ENCODE measurements around the gene CPM. TPM values are rescaled to one million over a fixed set of nuclear protein-coding genes. Genes with fewer than 3 reads are reported as not detected.

CPM gene
- total RNA-seq, 2 experiments from 2014 or later, result 3.0 to 5.8 TPM

DNA sequence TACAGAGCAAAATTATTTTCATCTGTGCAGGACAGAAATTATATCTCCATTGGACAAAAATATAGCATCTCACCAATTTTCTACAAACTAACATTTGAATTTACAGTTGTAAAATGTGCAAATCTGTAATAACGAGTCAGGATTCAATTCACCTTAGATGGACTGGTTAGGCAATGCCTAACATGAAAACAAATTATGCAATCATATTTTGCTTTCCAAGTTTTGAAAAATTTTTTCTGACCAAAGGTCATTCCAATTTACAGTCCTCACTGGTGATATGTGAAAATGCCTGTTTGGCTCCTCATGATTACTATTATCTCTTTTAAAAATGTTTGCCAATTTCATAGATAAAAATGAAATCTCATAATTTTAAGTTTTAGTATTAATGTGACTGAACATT is 6.5 kb upstream of the CPM start:
- H3K27me3 Mint-ChIP-seq, result peaks cover 28% of the 10 kb centered on the region
- H3K4me1 Mint-ChIP-seq (ENCODE audit: low read depth), result peaks cover 3% of the 10 kb centered on the region
- no peak overlapping the region for H3K4me3 Mint-ChIP-seq
- ATAC-seq (no peak), DNase-seq (no peak)
- ChIA-PET CTCF (no interaction called here), POLR2A (no interaction called here)
- H3K9me3 Mint-ChIP-seq, result no peaks in the 10 kb centered on the region
- intact Hi-C loops (cut with micrococcal nuclease), result no loop called here
- H3K36me3 Mint-ChIP-seq (ENCODE audit: low read depth), result no peaks in the 10 kb centered on the region
- TF ChIP-seq CTCF (IDR thresholded peaks at IDR 0.05), result no peak
- no peak overlapping the region for H3K27ac Mint-ChIP-seq

DNA sequence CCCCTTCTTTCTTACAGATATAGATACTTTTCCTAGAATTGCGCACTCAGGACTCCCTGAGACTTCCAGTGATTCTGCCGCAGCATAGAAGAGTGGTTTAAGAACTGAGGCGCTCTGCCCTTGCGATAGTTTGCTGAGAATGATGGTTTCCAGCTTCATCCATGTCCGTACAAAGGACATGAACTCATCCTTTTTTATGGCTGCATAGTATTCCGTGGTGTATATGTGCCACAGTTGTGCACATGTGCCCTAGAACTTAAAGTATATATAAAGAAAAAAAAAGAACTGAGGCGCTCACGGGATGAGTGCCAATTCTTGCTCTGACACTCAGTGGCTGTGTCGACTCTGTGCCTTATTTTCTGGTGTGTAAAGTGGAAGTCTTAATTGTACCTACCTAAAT is 1.4 kb upstream of the CPM start:
- intact Hi-C loops (cut with micrococcal nuclease), result no loop called here
- ChIA-PET CTCF (no interaction called here), POLR2A (interaction anchor here (0.7 kb wide), 2 partner anchors 23 to 161 kb away, joined by 3 to 4 read pairs; no protein-coding TSS in a partner anchor)
- ATAC-seq, result no peak
- Mint-ChIP-seq H3K27me3 (peaks cover 31% of the 10 kb centered on the region), H3K9me3 (peaks cover 2% of the 10 kb centered on the region), H3K4me1 (ENCODE audit: low read depth) (peaks cover 22% of the 10 kb centered on the region), H3K27ac (no peak overlapping the region), H3K4me3 (no peak overlapping the region), H3K36me3 (ENCODE audit: low read depth) (no peaks in the 10 kb centered on the region)
- no peak for TF ChIP-seq CTCF (IDR thresholded peaks at IDR 0.05)
- no peak for DNase-seq

GRCh38 chr12:68932128-68932960 is 627 bp downstream of the CPM start:
- peak; percentile 31 for ATAC-seq
- Mint-ChIP-seq H3K27me3 (peaks cover 34% of the 10 kb centered on the region), H3K4me1 (ENCODE audit: low read depth) (peaks cover 22% of the 10 kb centered on the region), H3K36me3 (ENCODE audit: low read depth) (peaks cover 4% of the 10 kb centered on the region), H3K9me3 (peaks cover 6% of the 10 kb centered on the region), H3K4me3 (peak overlapping the region; percentile 68), H3K27ac (no peak overlapping the region)
- DNase-seq, result peak; percentile 44
- intact Hi-C loops (cut with micrococcal nuclease), result no loop called here
- POLR2A ChIA-PET, result interaction anchor here (1.5 kb wide), 1 partner anchor 51 kb away, joined by 3 read pairs; no protein-coding TSS in a partner anchor
- CTCF ChIA-PET, result no interaction called here
- TF ChIP-seq CTCF (IDR thresholded peaks at IDR 0.05), result no peak

DNA sequence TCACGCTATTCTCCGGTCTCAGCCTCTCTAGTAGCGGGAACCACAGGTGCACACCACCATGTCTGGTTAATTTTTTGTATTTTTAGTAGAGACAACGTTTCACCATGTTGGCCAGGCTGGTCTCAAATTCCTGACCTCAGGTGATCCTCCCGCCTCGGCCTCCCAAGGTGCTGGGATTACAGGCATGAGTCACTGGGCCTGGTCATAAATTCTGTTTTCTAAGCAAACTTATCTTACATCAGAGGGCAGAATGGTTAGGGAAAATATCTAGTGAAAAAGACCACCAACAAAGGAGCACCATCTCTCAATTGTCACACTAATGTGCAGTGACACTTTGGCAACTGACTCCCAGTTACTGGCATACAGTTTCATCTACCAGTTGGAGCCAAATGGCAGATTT is 2.8 kb downstream of the CPM start:
- peaks cover 4% of the 10 kb centered on the region for H3K36me3 Mint-ChIP-seq (ENCODE audit: low read depth)
- no peak for TF ChIP-seq CTCF (IDR thresholded peaks at IDR 0.05)
- CTCF ChIA-PET, result no interaction called here
- DNase-seq, result no peak
- H3K27me3 Mint-ChIP-seq, result peaks cover 20% of the 10 kb centered on the region
- H3K4me3 Mint-ChIP-seq, result no peak overlapping the region
- peaks cover 19% of the 10 kb centered on the region for H3K4me1 Mint-ChIP-seq (ENCODE audit: low read depth)
- H3K27ac Mint-ChIP-seq, result no peak overlapping the region
- POLR2A ChIA-PET, result no interaction called here
- no peak for ATAC-seq
- H3K9me3 Mint-ChIP-seq, result peaks cover 6% of the 10 kb centered on the region
- intact Hi-C loops (cut with micrococcal nuclease), result no loop called here

- Mint-ChIP-seq H3K36me3 (ENCODE audit: low read depth) (peaks cover 4% of the 10 kb centered on the region), H3K4me3 (no peak overlapping the region), H3K9me3 (peaks cover 8% of the 10 kb centered on the region), H3K4me1 (ENCODE audit: low read depth) (no peaks in the 10 kb centered on the region), H3K27me3 (peaks cover 6% of the 10 kb centered on the region), H3K27ac (no peak overlapping the region)
- intact Hi-C loops (cut with micrococcal nuclease), result no loop called here
- DNase-seq (no peak), ATAC-seq (no peak)
- POLR2A ChIA-PET, result interaction anchor here (0.8 kb wide), 1 partner anchor 93 kb away, joined by 3 read pairs; no protein-coding TSS in a partner anchor
- CTCF ChIA-PET, result interaction anchor here (0.7 kb wide), 1 partner anchor 647 kb away, joined by 3 read pairs; no protein-coding TSS in a partner anchor
- TF ChIP-seq CTCF (IDR thresholded peaks at IDR 0.05), result no peak
Measured at GRCh38 chr12:68924546-68924945, 8.4 kb downstream of the CPM start.

Data from activated CD8-positive, alpha-beta T cell treated with anti-CD3 and anti-CD28 coated beads for 36 hours (primary cell).